GM12872 (cell line): Measurements from ENCODE around the gene WDTC1.

Experiments
- TF ChIP-seq, protein P1 (sequence below): IDR thresholded peaks from 3 replicates; pipeline ENCODE4 v1.5.1; 2011; ENCODE audit warnings: low read depth, mild to moderate bottlenecking, low read length, moderate library complexity; ENCODE audit not compliant: insufficient read depth

The WDTC1 gene

GRCh38 chr1:27274204-27274603, 39.8 kb downstream of the WDTC1 start:
- TF ChIP-seq, protein P1, sequence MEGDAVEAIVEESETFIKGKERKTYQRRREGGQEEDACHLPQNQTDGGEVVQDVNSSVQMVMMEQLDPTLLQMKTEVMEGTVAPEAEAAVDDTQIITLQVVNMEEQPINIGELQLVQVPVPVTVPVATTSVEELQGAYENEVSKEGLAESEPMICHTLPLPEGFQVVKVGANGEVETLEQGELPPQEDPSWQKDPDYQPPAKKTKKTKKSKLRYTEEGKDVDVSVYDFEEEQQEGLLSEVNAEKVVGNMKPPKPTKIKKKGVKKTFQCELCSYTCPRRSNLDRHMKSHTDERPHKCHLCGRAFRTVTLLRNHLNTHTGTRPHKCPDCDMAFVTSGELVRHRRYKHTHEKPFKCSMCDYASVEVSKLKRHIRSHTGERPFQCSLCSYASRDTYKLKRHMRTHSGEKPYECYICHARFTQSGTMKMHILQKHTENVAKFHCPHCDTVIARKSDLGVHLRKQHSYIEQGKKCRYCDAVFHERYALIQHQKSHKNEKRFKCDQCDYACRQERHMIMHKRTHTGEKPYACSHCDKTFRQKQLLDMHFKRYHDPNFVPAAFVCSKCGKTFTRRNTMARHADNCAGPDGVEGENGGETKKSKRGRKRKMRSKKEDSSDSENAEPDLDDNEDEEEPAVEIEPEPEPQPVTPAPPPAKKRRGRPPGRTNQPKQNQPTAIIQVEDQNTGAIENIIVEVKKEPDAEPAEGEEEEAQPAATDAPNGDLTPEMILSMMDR = no peak

DNA sequence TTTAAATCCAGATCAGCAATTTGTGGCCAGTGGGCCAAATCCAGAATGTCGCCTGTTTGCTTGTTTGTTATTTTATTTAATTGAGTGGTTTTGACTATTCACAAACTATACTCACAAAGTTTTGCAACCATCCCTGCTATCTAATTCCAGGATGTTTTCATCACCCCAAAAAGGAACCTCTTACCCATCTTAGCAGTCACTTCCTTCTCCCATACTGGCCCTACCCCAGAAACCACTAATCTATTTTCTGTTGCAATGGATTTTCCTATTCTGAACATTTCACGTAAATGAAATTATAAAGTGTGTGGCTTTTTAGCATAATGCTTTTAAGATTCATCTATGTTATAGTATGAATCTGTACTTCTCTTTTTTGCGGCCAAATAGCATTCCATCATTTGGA, 41.3 kb downstream of the WDTC1 start:
- TF ChIP-seq, protein P1 = no peak

GRCh38 chr1:27284425-27285273, 50.2 kb downstream of the WDTC1 start:
- TF ChIP-seq, protein P1 = peak; percentile 78

GRCh38 chr1:27285274-27285660, 50.8 kb downstream of the WDTC1 start:
- TF ChIP-seq, protein P1 = no peak

DNA sequence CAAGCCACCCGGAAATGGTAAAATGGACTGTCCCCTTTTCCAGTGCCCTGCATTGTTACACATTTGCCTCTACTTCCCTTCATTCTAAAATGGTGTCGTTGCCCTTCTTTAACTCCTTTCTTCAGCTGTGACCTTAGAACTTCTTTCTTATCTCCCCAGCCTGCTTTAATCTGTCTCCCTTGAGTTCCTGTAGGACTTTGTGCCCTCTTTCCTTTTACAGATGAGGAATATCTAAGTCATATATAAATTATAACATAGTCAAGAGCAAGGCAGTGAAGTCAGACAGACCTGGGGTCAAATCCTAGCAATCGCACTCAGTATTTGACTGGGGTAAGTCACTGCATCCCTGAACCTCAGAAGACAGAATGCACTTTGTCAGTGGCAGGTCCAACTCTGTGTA, 56.1 kb downstream of the WDTC1 start:
- TF ChIP-seq, protein P1 = no peak

GRCh38 chr1:27292106-27292505, 57.7 kb downstream of the WDTC1 start:
- TF ChIP-seq, protein P1 = no peak

- TF ChIP-seq, protein P1 = no peak
These were observed 59.5 kb downstream of the WDTC1 start for GRCh38 chr1:27293915-27294314.
